OCI-M1 (cell line): Measurements from ENCODE around the gene ADK.
"Not testable (repeated sequence)": the region's sequence is repeated elsewhere in the genome, so short reads cannot be mapped to it uniquely, and the experiment has no call there.

Source experiments
- DNase-seq: peaks from one replicate; lab custom pipeline; 2025; lab: John Stamatoyannopoulos, UW

Gene ADK

DNA sequence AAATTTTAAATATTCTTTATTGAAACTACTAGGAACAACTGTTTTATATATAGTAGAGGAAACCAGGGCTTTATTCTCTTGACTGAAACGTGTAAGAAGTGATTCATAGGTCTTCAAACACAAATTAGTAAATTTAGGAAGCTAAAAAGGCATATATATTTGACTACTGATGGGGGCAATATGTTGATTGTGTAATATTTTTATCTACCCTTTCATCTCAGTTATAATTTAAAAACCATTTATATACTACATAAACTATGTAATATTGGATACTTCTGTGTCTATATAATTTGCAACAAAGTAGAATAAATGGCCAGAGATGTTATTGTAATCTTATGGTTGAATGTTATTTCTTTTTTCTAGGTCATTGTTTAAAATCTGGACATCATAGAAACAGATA is 406.1 kb downstream of the ADK start:
- DNase-seq = no peak

DNA sequence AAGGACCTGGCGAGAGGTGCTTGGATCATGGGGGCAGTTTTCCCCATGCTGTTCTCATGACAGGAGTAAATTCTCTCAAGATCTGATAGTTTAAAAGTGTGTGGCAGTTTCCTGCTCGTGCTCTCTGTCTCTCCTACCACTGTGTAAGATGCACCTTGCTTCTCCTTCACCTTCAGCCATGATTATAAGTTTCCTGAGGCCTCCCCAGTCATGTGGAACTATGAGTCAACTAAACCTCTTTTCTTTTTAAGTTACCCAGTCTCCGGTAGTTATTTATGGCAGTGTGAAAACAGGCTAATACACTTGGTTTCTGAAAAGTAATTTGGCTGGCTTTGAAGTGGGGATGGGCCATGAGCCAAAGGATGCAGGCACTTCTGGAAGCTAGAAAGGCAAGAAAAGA is 407.4 kb downstream of the ADK start:
- no peak for DNase-seq

- DNase-seq = no peak
These were observed 407.9 kb downstream of the ADK start for GRCh38 chr10:74558897-74559296.

GRCh38 chr10:74568896-74569295 is 417.9 kb downstream of the ADK start:
- not testable (repeated sequence) for DNase-seq

- DNase-seq = not testable (repeated sequence)
These were observed 422.5 kb downstream of the ADK start for GRCh38 chr10:74573497-74573896.

- DNase-seq = no peak
These were observed 424.2 kb downstream of the ADK start for GRCh38 chr10:74575191-74575720.

DNA sequence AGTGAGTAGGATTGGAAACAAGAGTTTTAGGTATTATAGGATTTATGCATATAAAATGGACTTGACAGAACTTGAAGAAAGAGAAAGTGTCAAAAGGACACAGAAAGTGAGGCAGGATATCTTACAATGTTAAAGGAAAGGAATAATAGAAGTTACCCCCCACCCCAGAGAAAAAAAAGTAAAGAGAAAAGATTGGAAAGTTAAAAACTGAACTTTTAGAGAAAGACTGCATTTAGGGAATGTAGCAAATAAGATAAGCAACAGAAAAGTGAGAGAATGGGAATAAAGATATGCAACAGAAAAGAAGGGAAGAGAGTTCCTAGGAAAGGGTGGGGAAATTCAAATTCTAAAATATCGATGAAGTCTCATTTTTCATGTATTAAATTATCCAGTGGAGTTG is 424.9 kb downstream of the ADK start:
- DNase-seq = no peak

DNA sequence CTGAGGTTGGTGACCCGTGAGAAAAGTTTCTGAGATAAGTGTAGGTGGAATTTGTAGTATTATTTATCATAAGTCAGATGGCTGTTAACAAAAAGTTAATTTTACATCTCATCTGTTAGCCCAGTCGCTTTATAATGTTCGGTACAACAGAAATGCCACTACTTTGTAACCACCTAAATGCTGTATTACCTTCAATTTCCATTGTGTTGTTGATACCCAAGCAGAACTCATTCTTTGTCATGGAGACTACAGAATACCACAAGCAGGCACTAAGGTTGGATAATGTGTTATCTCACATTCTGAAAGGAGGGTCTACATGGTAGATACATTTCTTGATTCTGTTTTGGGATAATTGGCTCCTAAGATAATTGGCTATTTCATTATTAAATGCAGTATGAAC is 425.6 kb downstream of the ADK start:
- no peak for DNase-seq

DNA sequence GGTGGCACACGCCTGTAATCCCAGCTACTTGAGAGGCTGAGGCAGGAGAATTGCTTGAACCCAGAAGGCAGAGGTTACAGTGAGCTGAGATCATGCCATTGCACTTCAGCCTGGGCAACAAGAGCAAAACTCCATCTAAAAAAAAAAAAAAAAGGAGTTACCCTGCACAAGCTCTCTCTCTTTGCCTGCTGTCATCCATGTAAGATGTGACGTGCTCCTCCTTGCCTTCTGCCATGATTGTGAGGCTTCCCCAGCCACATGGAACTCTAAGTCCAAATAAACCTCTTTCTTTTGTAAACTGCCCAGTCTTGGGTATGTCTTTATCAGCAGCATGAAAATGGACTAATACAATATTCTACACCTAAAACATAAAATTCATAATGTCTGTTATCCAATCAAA is 429.4 kb downstream of the ADK start:
- not testable (repeated sequence) for DNase-seq

GRCh38 chr10:74582566-74582965 is 431.5 kb downstream of the ADK start:
- no peak for DNase-seq

- DNase-seq = no peak
These were observed 434.4 kb downstream of the ADK start for GRCh38 chr10:74585231-74586087.

GRCh38 chr10:74586088-74586585 is 435.1 kb downstream of the ADK start:
- peak; percentile 32 for DNase-seq

GRCh38 chr10:74587109-74587854 is 436.3 kb downstream of the ADK start:
- no peak for DNase-seq

- DNase-seq = peak; percentile 84
These were observed 438.2 kb downstream of the ADK start for GRCh38 chr10:74589226-74589673.

DNA sequence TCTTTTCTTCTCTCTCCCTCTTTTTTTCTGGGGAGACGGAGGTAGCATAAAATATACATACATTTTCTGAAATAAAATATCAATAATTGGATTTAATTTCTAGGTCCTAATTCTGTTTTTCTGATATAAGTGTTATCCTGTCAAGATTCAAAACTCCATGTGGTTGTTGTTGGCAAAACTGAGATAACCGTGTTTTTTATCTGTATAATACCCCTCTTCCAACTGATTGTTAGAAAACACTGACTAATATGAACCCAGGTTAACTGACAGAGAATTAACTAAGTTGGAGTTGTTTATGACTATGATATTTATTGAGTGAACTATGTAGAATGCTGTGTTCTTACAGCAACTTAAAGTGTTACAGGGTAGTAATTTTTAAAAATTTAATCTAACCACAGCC is 438.8 kb downstream of the ADK start:
- DNase-seq = no peak

- no peak for DNase-seq
These were observed 442.4 kb downstream of the ADK start for GRCh38 chr10:74593470-74593869.

DNA sequence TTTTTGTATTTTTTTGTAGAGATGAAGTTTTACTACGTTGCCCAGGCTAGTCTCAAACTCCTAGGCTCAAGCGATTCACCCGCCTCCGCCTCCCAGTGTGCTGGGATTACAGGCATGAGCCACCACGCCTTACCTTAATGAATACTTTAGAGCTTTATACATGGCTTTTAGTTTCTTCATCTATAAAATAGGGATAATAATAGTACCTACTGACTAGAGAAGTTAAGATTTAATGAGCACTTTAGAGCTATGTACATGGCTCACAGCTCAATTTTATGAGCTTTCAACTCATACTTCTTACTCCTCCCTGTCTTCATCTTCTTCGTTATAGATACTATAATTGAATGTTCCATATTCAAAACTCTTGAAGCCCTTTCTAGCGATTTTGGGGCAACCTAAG is 445.7 kb downstream of the ADK start:
- no peak for DNase-seq

DNA sequence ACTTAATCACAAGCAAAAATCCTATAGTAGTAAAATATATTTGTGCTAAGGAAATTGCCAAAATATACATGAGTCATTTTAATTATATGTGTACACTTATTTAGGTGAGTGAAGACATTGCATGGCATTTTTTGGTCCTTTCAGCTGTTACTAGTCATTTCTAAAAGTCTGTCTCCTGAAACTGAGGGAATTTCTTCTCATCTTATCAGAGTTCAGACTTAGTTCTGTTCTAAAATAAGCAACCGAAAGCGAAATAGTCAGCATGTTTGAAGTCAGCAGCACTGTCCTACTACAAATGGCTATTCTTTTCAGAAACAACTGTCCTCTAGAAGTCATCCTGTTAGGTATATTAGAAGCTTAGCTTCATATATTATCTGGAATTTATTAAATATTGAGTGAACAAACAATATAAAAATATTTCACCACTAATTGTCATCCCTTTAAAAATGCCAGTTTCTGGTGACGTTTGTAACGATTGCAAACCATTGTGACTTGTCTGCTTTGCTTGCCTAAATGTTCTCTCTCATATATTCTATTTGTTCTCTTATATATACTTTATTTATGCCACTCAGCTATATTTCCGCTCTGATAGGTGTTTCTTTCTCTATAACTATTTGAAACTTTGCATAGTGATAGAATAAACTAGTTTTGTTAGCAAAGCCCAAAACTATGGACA is 448.0 kb downstream of the ADK start:
- DNase-seq = peak; percentile 79

DNA sequence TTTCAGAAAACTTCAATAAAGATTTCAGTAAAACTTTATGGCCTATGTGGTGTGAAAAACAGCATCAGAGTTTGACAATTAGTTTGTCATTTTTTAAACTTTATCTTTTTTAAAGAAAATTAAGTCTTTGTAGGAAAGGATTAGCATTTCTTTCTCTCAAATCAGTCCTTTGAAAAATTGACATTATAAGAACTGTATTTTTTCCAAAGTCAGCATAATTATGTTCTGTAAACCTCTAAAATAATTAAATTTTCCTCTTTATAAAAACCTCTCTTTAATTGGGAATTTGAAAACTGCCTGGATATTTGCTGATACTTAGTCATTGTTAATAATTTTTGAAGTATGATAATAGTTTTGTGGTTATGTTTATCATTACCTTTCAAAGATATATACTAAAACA is 448.7 kb downstream of the ADK start:
- no peak for DNase-seq

DNA sequence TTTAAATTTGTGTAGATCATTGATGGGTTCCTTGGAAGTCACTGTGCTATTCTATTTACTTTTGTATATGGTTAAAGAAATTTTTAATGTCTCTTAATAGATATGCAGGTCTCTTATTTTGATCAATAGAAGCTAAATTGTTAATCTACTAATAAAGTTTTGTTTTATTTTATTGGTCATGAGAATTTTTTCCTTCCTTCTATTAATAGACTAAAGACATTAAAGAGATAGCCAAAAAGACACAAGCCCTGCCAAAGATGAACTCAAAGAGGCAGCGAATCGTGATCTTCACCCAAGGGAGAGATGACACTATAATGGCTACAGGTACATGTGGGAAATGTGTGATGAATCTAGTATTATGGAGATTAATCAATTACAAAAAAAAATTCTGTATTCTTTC is 449.1 kb downstream of the ADK start:
- DNase-seq = no peak

- no peak for DNase-seq
These were observed 451.6 kb downstream of the ADK start for GRCh38 chr10:74602576-74602975.

DNA sequence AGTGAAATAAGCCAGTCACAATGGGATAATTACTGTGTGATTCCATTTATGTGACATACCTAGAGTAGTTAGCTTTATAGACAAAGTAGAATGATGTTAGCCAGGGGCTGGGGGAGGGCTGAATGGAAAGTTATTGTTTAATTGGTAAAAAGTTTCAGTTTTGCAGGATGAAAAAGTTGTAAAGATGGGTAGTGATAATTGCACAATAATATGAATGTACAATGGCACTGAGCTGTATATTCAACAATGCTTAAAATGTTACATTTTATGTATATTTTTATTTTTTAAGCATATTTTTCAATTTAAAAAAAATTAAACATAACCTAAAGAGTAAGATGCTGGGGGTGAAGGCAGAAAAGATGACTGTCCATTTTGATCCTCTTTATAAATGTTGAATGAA is 459.3 kb downstream of the ADK start:
- DNase-seq = no peak
